ENCODE results near the gene EVPLL.
A peak's percentile ranks its signal among the peaks of the same experiment; 100 is the strongest.

DNA sequence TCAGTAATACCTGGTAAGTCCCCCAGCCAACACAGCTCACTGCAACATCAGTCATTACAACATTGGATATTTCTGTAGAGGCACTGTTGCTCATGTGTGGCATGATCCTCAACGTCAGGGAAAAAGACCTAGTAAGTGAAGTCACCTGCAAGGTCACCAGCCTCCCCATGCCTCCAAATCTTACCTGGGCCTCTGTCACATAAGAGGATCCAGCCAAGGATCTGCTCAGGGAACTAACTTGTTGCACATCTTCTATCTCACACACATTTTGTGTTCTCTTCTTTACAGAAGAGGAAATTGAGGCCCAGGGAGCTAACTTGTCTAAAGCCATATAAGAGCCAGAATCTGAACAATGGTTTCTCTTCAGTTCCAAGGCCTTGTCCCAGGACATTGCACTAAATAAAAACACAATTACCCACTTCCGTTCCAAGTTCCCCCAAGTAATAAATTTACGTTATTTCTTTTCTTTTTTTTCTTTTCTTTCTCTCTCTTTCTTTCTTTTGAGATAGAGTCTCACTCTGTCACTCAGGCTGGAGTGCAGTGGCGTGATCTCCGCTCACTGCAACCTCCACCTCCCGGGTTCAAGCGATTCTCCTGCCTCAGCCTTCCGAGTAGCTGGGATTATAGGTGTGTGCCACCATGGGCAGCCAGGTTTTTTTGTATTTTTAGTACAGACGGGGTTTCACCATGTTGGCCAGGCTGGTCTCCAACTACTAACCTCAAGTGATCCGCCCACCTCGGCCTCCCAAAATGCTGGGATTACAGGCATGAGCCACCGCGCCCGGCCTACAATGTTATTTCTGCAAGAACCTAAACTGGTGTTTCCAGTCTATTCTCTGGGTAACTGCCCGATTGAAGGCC lies 15.5 kb upstream of the EVPLL start:
- no peak for TF ChIP-seq CTCF (IDR thresholded peaks at IDR 0.05)
- TF ChIP-seq POLR2AphosphoS5 (IDR thresholded peaks at IDR 0.05) = peak in 1 of 2 donors; percentile 13
- TF ChIP-seq EP300 (IDR thresholded peaks at IDR 0.05) = no peak

Data from esophagus muscularis mucosa (tissue), 4 donors.